ENCODE data around the gene CDH13.
"Not testable (repeated sequence)": the region's sequence is repeated elsewhere in the genome, so short reads cannot be mapped to it uniquely, and the experiment has no call there.

The CDH13 gene

DNA sequence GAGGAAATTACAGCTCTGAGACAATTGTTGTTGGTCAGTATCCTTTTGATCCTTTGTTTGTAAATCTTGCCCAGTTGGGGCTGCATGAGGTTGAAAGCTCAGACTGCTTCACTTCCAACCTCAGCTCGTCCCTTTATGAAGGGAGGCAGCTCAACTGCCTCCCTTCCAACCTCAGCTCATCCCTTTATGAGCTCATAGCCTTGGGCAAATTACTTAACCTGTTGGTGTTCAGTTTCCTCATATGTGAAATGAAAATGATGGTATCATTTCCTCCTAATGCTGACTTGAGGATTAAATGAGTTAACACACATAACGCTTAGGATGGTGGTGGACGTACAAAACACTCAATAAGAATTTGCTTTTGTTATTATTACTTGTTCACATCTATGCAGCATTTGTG, 265.1 kb downstream of the CDH13 start:
- DNase-seq (no peak), ATAC-seq (no peak)

DNA sequence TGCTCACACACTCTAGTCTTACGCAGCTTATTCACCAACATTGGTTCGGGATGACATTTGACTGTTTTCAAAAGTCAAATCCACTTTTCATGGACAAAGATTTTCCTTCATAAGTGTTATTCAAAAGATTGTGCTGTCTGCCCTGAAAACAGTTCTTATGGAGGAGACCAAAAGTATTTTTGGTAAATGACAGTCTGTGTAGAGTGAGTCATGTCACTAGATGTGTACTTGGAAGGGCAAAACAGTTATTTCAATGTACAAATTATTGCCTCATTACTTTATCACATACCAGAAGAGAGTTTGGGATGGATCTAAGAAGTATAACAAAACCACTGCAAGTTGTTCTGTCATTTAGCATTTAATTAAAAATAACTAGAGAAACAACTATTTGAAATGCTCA, 265.6 kb downstream of the CDH13 start:
- ATAC-seq = no peak
- no peak for DNase-seq

GRCh38 chr16:82895843-82896242, 269.1 kb downstream of the CDH13 start:
- DNase-seq (no peak), ATAC-seq (no peak)

DNA sequence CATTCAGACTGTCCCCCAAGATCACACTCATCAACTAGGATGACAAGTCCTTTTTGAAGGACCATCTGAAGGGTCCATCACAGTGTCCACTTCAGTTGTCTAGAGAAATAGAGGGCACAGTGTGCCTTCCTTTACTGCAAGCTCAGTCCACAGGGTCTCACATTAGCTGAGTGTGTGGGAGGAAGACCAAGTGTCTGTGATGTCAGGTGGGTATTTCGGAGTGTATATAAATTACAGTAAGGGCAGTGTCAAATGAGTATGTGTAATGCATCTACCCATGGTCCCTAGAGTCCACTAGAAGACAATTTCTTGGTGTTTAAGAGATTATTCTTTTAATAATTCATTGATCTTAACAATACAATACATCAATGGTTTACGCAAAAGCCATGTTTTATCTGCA, 272.2 kb downstream of the CDH13 start:
- no peak for ATAC-seq
- no peak for DNase-seq

DNA sequence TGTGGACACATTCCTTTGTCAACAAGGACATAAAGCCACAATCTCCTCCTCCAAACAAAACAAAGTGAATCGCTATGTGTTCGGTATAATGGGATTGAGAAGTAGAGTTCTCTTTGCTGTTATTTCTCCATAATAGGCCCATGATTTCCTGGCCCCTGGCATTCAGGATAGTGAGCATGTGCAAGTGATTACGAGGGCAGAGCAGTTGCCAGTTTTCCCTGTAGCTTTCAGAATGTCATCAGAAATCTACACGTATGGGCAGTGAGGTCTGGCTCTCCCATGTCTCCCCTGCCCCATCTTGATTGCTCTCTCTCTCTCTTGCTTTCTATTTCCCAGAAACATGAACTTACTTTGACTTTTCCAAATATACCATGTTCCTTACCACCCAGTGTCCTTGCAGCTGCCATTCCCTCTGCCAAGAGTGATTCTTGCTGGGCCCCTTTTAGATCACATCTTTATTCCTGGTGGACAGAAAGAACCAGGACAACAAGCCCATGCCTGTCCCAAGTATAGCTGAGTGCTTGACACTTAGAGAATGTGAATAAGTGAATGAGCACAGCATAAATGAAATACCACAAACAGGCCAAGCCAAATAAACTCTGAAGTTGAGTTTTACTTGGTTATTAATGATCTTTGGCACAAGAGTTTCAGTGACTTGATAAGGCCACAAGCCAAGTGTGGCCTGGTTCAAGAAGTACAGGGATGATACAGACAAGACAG, 273.1 kb downstream of the CDH13 start:
- DNase-seq (no peak), ATAC-seq (no peak)

DNA sequence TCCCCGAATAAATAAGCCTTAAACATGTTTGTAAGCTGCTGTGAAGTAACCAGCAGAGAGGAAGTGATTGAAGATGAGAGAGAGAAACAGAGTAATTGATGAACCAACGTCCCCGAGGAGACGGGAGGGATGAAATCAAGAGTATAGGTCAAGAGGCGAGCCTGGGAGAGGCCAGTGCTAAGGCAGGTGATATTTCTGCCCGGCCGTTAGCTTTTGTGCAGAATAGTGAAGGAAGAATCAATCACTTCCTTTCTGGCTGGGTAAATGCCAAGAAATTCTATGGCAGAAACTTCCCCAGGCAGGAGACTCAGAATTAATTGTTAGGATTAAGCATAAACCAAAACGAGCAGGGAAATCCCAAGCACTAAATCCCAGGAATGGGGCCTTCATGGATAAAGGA, 273.8 kb downstream of the CDH13 start:
- no peak for ATAC-seq
- DNase-seq = no peak

GRCh38 chr16:82911925-82912324, 285.2 kb downstream of the CDH13 start:
- ATAC-seq (no peak), DNase-seq (no peak)

DNA sequence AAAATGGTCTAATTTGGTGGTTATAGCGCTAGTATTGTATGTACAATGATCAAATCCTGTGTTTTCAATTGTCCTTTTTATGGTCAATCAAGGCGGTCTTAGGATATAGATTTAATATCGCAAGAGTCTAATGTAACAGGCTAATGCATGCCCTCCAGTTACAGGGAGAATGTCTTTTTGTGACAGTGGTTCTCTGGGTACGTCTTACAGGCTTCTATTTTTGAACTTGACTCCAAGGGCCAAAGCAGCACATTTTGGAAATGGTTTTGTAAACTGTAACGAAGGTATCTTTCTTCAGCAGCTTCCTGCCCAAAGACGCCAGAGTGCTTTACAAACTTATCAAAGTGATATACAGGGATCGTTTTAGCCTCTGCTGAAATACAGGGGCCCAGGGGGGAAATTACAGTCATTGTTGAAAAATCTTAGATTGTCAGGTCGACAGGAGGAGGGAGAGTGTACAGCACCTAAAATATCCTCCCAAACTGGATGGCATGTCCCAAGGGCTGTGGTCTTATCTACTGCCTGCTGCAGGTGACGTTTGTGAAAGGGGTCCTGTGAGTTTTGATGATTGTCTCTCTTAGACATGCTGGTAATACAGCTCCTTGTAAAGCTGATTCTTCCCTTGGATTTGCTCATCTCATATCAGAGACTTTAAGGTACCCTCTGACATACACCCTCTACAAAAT, 288.5 kb downstream of the CDH13 start:
- no peak for DNase-seq
- ATAC-seq = no peak

- DNase-seq = no peak
- no peak for ATAC-seq
These were observed 291.3 kb downstream of the CDH13 start for GRCh38 chr16:82917886-82918595.

DNA sequence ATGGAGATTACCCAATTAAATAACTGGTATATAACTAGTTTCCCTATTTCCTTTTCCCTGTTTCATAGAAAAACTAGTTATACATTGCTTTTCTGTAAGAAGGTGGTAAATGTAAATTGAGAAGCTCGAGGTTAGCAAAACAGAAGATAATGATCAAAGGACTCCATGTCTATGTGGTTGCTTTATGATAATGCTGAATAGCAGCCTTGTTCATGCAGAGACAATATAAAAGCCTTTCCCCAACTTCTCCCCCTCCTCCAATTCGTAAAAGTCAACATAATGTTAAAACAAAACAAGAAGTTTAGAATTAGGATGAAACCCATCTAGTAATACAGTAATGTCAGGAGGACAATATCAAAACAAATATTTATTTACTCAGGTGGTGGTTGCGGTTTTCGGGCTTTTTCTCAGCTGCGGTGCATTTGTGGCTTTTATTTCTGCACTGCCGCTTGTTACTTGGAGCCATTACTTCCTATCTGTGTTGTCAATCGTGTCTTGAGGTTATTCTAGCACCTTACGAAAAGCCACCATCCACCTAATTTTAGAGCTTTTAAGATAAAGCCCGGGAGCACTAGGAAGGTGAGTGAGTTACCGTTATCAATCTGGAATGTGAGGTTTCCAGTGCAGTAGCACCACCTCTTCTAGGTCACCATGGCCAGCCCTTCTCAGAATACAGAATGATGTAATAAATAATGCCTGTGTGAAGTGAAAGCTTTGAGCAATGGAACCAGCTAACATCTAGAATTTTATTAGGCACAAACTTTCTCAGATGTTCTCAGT, 297.5 kb downstream of the CDH13 start:
- ATAC-seq (no peak), DNase-seq (no peak)

DNA sequence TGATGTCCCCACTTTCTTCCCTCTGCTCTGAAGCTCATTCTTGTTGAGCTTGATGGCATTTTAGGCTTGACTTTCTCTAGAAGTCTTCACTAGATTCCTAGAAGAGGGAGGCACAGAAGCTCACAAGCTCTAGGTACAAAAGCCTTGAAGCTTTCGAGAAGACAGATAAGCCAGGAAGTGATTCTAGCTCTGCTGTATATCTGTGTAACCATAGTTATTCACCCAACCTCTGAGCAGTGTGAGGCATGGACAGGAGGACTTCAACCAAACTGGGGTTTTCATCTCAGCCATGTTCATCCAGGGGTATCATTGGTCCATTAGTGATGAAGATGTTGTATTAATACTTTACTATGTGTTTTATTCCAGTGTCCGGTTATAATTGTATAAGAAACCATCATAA, 299.7 kb downstream of the CDH13 start:
- no peak for DNase-seq
- no peak for ATAC-seq

DNA sequence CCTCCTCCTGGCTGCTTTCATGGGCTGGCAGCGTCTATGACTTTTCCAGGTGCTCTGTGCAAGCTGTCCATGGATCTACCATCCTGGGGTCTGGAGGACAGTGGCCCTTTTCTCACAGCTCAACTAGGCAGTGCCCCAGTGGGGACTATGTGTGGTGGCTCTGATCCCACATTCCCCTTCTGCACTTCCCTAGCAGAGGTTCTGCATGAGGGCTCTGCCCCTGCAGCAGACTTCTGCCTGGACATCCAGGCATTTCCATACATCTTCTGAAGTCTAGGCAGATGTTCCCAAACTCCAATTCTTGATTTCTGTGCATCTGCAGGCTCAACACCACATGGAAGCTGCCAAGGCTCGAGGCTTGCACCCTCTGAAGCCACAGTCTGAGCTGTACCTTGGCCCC, 307.2 kb downstream of the CDH13 start:
- ATAC-seq = not testable (repeated sequence)

GRCh38 chr16:82935766-82936165, 309.0 kb downstream of the CDH13 start:
- ATAC-seq (no peak), DNase-seq (no peak)

More for the DNA sequence above, 307.2 kb downstream of the CDH13 start:
- DNase-seq = not testable (repeated sequence)

- ATAC-seq (no peak), DNase-seq (no peak)
These were observed 310.3 kb downstream of the CDH13 start for GRCh38 chr16:82936941-82937551.

DNA sequence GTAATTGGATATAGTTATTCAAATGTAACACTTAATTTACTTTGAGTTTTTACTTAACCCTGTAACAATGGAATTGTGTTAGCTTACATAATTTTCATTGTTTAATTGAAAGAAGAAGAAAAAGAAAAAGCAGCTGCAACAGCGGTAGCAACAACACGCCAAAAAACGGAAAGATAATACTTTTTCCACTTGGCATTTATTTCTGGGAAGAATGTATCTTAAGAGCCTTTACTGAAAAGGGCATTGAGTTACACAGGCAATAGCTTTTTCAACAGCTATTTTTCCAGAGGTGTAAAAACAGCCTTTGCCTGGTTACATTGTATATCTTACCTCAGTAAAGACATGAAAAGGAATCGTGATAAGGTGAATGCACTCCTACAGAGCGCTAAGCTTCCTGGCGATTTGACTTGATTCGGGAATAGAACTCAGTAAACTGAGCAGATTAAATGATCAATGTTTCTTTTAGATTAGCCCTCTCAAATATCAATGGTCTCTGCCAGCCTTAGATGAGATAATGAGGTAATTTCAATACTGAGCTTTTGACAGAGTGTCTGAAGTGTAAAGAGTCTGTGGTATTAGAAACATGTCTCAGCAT, 311.3 kb downstream of the CDH13 start:
- DNase-seq = no peak
- ATAC-seq = no peak

- ATAC-seq = no peak
- no peak for DNase-seq
These were observed 316.6 kb downstream of the CDH13 start for GRCh38 chr16:82943371-82943770.

- no peak for DNase-seq
- ATAC-seq = no peak
These were observed 318.8 kb downstream of the CDH13 start for GRCh38 chr16:82945420-82946101.

DNA sequence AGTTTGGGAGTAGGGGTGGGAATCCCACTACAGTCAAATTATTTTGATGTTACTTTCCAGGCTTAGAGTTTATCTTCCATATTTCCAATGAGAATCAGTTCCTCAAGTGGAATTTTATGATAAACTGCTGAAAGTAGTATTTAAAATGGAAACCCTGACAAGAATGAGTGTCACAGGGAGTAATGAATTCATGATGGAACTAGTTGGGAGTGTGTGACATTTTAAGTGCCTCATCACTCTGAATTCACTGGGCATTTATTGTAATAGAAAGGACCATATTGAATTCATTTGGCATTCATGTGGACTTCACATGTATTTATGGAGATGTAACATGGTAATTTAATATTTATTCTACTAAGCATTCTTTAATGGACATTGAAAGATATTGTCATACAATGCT, 320.9 kb downstream of the CDH13 start:
- ATAC-seq = no peak

DNA sequence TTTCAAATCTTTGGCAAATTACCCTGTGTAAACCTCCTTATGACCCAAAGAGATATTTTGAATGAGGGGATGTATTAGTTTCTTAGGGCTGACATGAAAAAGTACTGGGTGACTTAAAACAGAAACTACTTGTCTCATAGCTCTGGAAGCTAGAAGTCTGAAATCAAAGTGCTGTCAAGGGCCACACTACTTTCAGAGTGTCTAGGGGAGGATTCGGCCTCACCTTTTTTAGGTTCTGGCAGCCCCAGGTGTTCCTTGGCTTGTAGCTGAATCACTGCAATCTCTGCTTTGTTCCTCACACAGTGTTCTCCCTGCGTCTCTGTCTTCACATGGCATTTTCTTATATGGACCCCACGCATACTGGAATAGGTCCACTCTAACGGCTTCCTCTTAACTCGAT, 322.2 kb downstream of the CDH13 start:
- no peak for DNase-seq
- ATAC-seq = no peak

More for the DNA sequence above, 320.9 kb downstream of the CDH13 start:
- DNase-seq = no peak

GRCh38 chr16:82953517-82953916, 326.7 kb downstream of the CDH13 start:
- ATAC-seq (no peak), DNase-seq (no peak)
